ENCODE results near the gene GIPR.
"Not testable (repeated sequence)": the region's sequence is repeated elsewhere in the genome, so short reads cannot be mapped to it uniquely, and the experiment has no call there.

GIPR gene, protein sequence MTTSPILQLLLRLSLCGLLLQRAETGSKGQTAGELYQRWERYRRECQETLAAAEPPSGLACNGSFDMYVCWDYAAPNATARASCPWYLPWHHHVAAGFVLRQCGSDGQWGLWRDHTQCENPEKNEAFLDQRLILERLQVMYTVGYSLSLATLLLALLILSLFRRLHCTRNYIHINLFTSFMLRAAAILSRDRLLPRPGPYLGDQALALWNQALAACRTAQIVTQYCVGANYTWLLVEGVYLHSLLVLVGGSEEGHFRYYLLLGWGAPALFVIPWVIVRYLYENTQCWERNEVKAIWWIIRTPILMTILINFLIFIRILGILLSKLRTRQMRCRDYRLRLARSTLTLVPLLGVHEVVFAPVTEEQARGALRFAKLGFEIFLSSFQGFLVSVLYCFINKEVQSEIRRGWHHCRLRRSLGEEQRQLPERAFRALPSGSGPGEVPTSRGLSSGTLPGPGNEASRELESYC

DNA sequence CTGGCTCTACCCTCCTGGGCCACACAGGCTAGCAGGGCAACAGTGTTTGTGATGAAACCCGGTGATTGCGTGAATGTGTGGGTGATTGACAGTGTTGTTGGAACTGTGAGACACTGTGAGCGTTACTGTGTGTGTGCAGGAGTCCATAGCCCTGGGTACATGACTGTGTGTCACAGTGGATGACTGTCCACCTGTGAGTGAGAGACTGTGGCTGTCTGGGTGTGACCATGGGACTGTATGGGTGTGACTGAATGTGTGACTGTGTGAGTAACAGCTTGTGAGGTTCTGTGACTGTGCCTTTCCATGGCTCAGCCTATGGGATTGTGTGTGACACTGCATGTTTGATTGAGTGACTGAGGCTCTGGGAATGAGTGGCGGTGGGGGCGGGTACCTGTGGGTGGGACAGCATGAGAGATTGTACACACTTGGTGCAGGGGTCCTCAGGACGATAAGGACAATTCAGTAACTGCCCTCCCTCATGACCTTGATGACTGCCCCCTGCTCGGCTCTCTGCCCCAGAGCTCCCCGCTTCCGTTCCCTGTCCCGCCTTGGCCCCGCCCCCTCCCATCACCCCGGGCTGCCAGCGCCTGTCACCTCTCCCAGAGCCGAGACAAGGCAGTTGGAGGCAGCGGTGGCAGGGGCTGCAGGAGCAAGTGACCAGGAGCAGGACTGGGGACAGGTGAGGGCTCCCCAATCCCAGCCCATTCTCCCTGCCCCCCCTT, at the start of gene GIPR:
Gene GIPR (plus strand): TSS at position 602 of the 722 bp plus-strand sequence. CDS start 1,300 bp downstream, outside the sequence.
- DNase-seq: peak; percentile 60

DNA sequence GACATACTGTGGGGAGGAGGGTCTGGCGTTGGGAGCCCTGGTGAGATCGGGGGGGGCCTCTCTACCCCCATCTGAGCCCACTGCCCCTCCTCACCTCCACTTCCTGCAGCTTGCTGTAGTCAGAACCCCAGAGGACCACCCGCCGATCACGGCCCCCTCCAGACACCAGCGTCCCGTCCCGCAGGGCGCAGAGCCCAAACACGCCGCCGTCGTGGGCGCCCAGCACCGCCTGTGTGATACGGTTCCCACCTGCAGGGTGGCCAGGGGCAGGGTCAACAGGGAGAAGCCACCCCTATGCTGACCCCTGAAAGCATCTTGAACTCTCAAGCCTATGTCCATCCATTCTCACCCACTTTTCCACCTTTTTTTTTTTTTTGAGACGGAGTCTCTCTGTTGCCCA, 46.6 kb upstream of the GIPR start:
- DNase-seq: no peak

DNA sequence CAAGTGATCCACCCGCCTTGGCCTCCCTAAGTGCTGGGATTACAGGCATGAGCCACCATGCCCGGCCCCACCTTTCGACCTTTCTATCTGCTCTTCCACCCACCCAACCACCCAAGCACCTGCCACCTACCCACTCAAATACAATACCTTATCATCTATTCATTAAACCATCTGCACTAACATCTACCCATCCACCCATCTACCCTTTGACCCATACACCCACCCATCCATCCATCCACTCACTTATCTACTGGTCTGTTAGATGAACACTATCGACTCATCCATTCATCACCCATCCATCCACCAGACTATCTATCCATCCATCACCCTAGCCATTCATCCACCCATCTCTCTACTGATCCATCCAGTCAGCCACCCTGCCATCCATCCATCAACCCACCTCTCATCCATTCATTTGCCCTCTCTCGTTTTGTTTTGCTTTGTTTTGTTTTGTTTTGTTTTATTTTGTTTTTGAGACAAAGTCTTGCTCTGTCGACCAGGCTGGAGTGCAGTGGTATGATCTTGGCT, 46.0 kb upstream of the GIPR start:
- no peak for DNase-seq

DNA sequence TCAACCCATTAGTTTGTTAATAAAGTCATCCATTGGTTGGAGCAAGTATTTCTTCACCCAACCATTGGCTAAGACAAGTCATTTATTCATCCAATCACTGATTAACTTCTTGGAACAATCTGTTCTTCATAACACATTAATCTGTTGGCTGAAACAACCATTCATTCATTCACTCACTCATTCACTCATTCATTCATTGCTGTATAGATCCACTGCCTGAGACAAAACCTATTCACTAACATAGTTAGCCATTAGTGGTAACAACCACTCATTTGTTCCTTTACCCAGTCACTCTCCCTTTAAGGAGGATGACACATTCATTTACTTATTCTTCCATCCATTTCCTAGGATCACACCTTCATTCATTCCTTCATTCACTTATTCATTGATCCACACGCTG, 44.0 kb upstream of the GIPR start:
- no peak for DNase-seq

DNA sequence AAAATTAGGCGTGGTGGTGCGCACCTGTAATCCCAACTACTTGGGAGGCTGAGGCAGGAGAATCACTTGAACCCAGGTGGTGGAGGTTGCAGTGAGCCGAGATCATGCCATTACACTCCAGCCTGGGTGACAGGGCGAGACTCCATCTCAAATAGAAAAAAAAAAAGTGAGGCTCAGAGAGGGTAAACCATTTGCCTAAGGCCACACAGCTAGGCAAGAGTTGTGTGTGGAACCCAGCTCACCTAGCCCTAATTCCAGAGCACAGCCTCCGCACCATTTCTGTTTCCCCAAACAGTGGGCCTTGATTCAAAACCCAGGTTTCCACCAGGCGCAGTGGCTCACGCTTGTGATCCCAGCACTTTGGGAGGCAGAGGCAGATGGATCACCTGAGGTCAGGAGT, 39.8 kb upstream of the GIPR start:
- not testable (repeated sequence) for DNase-seq

DNA sequence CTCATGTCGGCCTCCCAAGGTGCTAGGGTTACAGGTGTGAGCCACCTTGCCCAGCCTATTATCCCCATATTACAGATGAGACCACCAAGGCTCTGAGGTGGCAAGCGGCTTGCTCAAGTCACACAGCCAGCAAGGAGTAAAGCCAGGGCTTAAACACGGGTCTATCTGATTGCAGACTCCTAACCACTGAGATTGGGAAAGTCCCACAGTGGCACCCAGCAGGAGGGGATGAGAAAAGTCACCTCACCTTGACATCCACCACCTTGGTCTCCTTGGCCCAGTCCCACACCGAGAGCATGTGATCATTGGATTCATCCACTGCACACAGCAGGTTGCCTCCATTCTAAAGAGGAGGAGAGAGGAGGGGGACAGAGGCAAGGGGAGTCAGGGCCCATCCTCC, 38.3 kb upstream of the GIPR start:
- DNase-seq: no peak

DNA sequence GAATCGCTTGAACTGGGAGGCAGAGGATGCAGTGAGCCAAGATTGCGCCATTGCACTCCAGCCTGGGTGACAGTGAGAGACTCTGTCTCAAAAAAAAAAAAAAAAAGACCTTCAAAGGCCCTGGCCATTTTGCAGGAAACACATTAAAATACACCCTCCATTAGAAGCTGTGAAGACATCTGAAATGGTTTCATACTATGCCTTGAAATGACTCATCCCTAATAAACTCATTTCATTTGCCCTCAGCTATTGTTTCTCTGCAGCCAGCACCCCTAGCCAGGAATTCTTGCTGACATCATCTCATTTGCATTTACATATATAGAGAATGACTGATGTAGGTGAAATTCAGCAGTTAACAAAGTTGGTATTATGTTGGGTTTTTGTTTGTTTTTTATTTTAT, 37.6 kb upstream of the GIPR start:
- no peak for DNase-seq

DNA sequence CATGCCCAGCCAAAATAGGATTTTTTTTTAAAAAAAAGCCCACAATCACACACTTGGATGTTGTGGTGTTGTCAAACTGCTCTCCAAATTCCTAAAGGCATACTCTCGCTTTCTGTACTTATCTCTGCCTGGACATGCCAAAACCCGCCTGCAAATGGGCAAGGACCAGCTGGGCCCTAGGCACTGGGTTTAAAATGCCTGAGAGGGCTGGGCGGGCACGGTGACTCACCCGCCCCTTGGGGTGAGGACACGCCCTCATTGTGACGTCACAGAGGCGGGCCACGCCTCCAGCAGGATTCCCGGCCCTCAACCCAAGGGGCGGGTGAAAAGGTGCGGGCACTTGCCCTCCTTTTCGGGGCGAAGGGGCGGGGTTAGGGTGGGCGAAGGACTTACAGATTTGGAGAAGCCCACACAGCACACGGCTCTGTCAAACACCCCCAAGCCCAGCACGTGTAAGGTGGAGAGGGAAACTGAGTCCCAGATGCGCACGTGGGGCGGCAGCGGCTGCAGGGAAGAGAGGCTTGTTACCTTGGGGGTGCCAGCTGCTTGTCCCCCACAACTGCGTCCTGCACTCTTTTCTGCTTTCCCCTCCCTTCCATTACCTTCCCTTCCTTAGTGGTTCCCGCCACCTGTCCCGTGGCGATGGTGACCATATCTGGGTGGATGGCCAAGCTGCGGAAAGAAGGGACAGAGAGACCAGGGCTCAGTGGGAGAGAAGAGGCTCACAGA, 35.4 kb upstream of the GIPR start:
- DNase-seq: peak; percentile 48

DNA sequence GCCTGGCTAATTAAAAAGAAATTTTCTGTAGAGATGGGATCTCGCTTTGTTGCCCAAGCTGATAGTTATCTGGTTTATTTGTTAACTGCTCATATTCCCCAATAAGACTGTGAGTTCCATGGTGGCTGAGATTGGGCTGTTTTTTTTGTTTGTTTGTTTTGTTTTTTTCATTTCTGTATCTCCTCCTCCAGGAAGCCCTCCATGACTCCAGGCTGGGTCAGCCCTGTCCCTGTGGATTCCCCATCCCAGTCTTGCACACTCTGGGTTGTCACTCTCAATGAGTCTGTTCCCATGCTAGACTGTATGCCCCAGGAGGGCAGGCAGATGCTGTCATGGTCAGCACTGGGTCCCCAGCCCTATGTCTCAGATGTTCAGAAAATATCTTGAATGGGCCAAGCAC, 31.7 kb upstream of the GIPR start:
- no peak for DNase-seq

DNA sequence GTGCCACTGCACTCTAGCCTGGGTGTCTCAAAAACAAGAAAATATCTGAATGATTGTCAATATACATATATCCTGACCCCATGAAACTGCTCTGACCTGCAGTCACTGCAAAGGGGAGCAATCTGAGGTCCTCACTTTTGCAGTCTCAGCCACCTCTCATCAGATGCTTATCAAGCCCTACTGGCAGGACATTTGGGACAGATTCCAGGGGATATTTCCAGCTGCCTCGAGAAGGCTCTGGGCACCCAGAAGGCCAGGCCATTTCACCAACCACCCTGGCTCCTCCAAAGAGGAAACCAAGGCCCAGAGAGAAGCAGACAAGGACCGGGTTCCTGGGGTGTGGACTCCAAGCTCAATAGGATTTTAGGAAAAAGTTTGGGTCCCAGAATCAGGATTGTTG, 31.1 kb upstream of the GIPR start:
- no peak for DNase-seq

DNA sequence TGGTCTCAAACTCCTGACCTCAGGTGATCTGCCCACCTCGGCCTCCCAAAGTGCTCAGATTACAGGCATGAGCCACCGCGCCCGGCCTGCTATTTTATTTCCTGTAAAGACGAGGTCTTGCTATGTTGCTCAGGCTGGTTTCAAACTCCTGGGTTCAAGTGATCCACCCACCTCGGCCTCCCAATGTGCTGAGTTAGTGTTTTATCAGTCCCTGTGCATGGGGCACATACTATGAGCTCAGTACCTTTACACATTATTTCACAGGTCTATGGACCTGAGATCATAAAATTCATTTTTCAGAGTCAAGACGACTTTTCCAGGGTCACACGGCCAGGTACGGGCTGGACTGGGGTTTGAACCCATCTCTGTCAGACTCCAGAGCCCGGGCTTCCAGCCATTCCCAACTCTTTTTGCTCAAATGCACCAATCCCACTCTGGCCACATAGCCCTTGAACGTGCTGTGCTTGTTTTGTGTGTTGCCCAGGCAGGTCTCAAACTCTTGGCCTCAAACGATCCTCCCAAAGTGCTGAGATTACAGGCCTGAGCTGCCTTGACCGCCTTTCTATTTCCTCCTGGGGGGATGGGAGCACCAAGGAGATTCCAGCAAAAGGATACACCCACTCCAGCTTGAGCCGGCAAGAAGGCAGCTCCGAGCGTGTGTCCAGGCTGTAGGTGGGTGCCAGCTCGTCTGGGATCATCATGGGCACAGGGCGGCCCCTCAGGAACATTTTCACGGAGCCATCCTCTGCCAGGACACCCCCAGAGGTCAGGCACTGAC, 29.9 kb upstream of the GIPR start:
- DNase-seq: no peak

DNA sequence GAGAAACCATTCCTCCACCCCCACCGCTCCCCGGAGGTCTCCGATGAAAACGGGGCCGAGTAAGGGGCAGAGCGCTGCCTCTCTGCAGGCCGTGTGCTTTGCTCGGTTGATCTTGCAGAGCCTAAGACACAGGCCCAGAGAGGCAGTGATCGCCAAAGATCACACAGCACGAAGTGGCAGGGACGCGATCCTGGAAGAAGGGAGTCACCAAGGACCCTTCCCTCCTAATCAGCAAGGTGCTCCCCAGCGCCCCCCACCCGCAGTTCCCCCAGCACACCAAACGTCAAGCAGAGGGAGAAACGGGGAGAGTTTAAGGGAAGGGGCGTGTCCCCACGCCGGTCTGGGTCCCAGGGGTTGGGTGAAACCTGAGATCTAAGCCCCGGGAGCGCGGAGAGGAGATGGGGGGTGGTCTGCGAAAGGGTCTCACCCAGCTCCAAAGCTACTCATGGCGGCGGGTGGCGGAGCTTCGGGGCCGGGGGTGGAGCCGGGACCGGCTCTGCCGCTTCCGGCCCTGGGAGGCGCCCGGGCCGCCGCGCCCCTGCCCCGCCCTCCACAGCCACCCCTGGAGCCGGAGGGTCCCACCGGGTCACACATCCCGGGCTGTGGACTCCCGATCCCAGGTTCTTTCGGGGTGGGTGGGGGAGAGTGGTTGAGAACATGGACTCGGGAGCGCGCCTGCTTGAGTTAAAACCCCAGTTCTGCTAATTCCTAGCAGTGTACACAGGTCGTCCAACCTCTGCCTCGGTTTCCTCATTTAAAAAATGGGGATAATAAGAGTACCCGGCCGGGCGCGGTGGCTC, 28.9 kb upstream of the GIPR start, which contains the start of gene EML2:
Gene EML2 (minus strand): TSS at position 468 of the 800 bp plus-strand sequence. CDS start 21 bp downstream, at position 447.
- peak; percentile 49 for DNase-seq

DNA sequence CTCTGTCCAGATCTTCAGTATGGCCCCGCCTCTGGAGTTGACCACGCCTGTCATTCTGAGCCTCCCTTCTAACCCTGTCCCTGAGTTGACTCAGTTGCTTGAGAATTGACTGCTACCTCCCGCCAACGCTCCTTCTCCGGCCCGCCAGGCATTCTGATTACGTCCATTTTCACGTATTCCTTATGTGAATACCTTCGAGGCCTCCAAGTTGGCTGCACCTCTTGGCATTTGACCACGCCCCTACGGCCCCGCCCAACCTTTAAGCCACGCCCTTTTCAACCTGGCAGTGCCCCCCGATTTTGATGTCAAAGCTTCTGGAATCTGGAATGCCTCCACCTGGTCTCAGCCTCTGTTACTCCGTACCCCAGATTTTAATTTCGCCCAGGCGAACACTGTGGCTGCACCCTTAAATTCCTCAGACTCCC, 27.2 kb upstream of the GIPR start:
- DNase-seq: no peak

DNA sequence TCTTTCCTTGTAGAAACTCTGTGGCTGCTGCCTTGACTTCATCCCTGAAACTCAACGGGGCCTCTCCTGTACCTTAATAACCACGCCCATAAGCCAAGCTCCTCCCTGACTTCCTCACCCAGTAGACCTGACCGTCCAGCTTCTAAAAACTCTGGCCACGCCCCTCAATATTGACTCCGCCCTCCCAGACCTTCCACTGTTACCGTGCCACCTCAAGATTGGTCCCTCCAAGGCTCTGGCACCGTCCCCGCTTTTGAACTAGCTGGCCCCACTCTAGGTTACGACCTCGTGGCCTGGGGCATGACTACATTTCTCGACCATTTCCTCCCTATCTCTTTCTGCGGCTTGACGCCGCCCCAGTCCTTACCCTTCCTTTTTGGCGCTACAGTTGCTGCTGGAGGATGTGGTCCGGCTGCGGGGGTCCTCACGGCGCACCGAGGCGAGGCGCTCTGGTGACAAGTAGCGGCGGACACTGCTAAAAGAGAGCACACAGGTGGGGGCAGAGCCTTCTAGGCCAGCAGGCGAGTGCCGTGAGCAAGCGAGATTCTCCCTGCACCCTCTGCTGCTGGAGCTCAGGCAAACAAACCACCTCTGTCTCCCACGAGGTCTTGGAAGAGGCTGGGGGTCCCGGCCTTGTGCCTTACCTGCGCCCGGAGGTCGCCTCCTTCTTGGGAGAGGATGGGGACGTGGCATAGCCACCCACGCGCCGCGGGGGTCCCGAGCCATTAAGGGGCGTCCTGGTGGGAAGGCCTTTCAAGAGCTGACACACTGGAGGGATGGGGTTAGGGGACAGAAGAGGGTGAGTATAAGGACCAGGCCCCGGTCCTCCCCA, 26.5 kb upstream of the GIPR start:
- peak; percentile 87 for DNase-seq

DNA sequence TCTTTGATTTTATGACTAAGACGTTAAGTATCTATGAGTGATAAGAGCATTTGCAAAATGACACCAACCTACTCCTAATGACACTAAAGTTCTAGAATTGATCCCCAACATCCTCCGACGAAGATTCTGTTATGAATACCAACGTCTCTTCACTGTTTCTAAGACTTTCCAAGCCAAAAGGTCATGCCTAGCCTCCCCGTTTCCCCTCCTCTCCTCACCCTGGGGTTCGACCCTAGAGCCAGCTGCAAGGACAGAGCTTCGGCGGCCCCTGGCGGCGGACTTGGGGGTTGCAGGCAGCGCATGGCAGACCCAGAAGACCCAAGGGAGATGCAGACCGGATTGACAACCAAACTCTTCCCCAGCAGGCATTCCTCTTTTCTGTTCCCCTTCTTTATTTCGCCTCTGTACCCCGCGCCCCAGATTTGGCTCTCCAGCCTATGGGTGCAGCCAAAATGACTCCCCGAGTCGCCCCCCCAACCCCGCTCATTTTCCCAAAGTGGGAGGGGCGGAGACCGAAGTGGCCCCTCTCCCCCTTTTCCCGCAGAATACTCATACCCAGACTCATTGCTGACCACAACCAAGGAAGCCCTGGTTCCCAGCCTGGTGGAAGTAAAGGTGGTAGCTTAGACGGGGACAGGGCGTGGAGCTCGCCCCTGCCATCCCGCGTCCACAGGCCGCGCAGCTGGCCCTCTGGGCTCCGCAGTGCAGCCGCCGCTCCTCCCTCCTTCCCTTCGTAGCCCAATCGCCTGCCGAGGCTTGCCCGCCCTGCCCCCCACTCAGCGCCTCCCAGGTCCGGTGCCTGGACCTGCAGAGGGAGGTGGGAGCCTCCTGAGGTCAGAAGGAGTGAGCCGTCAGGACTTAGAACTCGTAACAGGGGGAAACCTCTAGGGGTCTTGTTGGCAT, 24.7 kb upstream of the GIPR start:
- DNase-seq: peak; percentile 92

DNA sequence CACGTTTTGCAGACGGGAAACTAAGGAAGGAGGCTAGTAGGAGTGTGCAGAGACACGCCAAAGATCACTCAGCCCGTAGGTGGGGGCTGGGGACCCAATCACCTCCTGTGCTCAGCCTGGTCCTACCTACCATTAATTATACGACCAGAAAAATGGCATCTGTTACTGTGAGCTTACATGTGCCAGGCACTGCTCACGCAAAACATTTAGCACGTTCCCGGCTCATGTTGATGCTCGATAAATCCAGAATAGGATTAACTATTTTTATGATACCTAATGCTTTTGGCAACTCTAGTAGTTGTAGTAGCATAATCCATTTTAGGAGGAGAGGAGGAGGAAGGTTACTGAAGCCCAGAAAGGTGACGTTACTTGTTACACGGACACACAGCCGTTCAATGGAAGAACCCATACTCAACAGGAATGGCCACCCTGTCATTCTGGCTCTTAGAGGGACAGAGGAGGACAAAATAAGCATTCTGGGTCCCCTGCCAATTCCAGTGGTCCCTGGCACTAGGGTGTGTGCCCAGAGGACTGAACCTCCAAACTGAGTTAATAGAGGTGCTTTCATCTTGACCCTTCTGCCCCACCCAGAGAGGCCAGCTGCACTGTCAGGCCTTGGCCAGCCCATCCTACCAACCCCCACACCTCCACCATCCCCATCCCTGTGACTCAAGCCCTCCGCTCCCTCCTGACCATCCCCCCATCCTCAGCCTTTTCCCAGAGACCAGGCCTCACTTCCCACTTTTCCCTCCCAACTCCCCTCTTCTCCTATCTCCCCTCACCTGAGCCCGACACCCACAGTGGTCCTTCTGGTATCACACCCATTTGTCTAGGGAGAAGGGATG, 23.9 kb upstream of the GIPR start:
- DNase-seq: no peak

DNA sequence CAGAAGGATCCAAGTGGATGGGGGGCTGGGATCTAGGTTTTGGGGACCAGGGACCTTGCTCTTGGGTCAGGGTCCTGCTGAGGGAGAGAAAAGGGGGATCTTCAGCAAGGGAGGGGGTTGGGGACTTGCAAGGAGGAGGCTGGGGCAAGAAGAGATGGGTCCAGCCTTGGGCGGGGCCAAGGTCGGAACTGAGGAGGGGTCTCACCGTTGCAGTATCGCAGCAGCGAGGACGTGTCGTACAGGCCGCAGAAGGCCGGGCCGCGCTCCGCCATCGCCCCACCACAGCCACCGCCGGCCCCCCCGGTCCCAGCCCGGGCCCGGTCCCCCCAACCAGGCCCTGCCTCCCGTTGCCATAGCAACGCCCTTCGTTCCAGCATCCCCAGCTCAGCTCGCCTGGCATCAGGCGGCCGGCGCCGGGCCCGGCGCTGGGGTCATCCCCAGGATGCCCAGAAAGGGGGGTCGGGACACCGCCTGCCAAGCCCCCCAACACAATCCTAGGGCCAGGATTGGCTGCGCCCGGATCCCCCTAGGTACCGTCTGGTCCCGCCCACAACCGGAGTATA, 22.9 kb upstream of the GIPR start:
- no peak for DNase-seq
